Subcutaneous abdominal adipose tissue (tissue), 5 donors: ENCODE measurements around the gene NOA1.

Experiments
- H3K27ac ChIP-seq: one replicate; pipeline ENCODE4 v1.7.0; 2013; ENCODE audit warnings: low read depth, mild to moderate bottlenecking, inconsistent platforms, low read length, moderate library complexity
- H3K27me3 ChIP-seq, 5 donors: one replicate each; pipeline ENCODE4 v1.7.0; 2013; ENCODE audit warnings: low read length in 5 of 5, inconsistent platforms in 1 of 5; ENCODE audit not compliant: control insufficient read depth in 5 of 5, insufficient read depth in 4 of 5
- H3K36me3 ChIP-seq, 5 donors: one replicate each; pipeline ENCODE4 v1.7.0; 2013; ENCODE audit warnings: low read length in 5 of 5; ENCODE audit not compliant: control insufficient read depth in 5 of 5, insufficient read depth in 5 of 5
- H3K4me1 ChIP-seq, 5 donors: one replicate each; pipeline ENCODE4 v1.7.0; 2013; ENCODE audit warnings: low read length in 5 of 5, mild to moderate bottlenecking in 3 of 5, moderate library complexity in 1 of 5; ENCODE audit not compliant: control insufficient read depth in 5 of 5, insufficient read depth in 5 of 5
- H3K4me3 ChIP-seq, 5 donors: one replicate each; pipeline ENCODE4 v1.7.0; 2013; ENCODE audit warnings: low read length in 5 of 5, low read depth in 1 of 5
- H3K9ac ChIP-seq, 5 donors: one replicate each; pipeline ENCODE4 v1.7.0; 2013; ENCODE audit warnings: low read length in 5 of 5, mild to moderate bottlenecking in 4 of 5, moderate library complexity in 3 of 5
- H3K9me3 ChIP-seq, 5 donors: one replicate each; pipeline ENCODE4 v1.7.0; 2013; ENCODE audit warnings: low read length in 5 of 5; ENCODE audit not compliant: control insufficient read depth in 5 of 5
- donor health status: healthy.
- donor health status: healthy.
- donor health status: healthy.
- donor health status: healthy.
- donor health status: healthy.

Gene NOA1

DNA sequence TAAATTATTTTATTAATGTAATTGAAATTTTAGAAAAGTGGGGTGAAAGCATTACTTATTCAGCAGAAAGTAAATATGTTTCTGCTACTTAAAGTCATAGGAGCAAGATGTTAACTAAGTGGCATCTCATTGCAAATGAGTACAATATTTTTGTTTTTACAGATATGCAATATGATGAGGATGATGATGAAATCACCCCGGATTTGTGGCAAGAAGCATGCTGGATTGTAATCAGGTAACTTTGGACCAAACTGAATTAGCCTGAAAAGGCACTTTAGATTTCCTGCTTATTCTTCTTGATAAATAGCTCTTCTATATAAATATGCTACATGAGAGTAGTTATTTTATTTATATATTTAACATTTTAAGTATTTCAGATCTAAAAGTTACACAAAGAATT lies 8.8 kb upstream of the NOA1 start:
- Histone ChIP-seq H3K9me3 (no peaks in the 10 kb centered on the region), H3K36me3 (peaks cover 26 to 49% (median 33%) of the 10 kb centered on the region in 5 donors), H3K4me3 (no peak overlapping the region), H3K9ac (no peak overlapping the region), H3K27me3 (no peaks in the 10 kb centered on the region), H3K4me1 (peaks cover 0 to 17% (median 11%) of the 10 kb centered on the region in 5 donors), H3K27ac (no peak overlapping the region)

DNA sequence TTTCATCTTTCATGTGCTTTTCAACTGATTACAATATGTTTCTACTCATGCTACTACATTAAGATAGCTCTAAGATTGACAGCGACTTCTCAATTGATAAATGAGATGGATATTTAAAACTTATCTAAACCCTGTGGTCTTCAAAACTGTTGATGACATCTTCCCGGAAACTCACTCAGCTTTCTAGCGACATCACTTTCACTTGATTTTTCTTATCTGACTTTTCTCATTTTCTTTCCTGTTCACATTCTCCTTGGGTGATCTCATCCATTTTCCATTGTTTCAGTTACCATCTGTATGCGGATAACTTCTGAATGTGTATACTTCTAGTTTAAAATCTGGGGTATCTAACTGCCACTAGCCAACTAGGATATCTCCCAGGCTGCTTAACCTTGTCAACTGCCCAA lies 4.4 kb upstream of the NOA1 start:
- peaks cover 5 to 14% (median 10%) of the 10 kb centered on the region in 5 donors for H3K36me3 ChIP-seq
- peak overlapping the region in 2 of 5 donors; percentile 12 to 30 for H3K9ac ChIP-seq
- H3K4me3 ChIP-seq, result no peak overlapping the region
- H3K27ac ChIP-seq, result peak overlapping the region; percentile 11
- peaks cover 4 to 40% (median 30%) of the 10 kb centered on the region in 5 donors for H3K4me1 ChIP-seq
- H3K9me3 ChIP-seq, result no peaks in the 10 kb centered on the region
- H3K27me3 ChIP-seq, result no peaks in the 10 kb centered on the region

DNA sequence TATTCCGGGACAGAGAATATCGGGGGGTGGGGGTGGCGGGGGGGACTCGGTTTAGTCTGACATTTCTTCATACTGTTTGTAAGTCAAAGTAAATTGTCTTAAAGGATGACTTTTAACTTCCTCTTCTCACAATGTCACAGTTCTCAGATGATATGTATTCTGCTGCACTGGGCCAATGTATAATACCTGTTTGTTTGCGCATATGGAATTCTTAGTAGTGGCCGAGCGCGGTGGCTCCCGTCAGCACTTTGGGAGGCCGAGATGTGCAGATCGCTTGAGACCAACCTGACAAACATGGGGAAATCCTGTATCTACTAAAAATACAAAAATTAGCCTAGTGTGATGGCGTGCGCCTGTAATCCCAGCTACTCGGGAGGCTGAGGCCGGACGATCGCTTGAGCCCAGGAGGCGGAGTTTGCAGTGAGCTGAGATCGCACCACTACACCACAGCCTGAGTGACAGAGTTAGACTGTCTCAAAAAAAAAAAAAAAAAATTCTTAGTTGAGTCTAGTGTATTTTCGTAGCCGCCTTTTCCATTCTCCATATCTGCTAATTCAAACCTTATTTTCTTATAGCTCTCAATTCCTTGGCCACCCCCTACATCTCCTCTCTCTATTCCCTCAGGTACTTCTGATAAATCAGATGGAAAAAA lies 2.1 kb upstream of the NOA1 start:
- H3K27ac ChIP-seq, result peak overlapping the region; percentile 92
- H3K4me1 ChIP-seq, result peaks cover 9 to 59% (median 50%) of the 10 kb centered on the region in 5 donors
- H3K4me3 ChIP-seq, result peak overlapping the region; percentile 88 to 100 (median 90)
- peak overlapping the region in 4 of 5 donors; percentile 84 to 97 (median 96) for H3K9ac ChIP-seq
- no peaks in the 10 kb centered on the region for H3K9me3 ChIP-seq
- H3K36me3 ChIP-seq, result peaks cover 0 to 4% (median 0%) of the 10 kb centered on the region in 5 donors
- H3K27me3 ChIP-seq, result no peaks in the 10 kb centered on the region

DNA sequence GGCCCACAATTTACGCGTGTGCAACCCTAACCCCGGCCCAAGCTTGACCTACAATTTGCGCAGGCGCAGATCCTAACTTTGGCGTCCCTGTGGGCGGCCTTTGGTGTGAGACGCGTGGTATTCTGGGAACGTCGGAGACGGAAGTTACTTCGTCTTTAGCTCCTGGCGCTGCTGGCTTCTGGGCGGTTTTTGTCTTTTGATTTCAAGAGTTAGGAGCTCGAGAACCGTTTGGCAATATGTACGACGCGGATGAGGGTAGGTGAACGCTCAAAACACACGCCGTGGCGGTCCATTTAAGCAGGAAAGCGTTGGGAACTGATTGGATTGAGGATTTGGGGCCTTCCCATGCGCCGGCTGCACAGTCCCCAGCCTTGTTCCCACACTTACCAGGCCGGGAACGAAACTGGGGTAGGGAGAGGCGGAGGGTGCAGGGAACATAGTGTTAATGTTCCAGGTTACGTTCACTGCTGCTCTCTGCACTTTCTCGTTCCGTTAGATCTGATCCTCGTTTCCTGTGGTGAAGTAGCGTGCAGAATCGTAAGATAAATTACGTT lies 1.4 kb upstream of the NOA1 start, which contains the start of gene POLR2B:
POLR2B (plus strand) TSS at position 147 of the 554 bp plus-strand sequence; CDS start at position 237, 90 bp downstream.
- Histone ChIP-seq H3K27ac (peak within 1 kb of the TSS; percentile 92), H3K4me1 (peaks cover 9 to 59% (median 50%) of the 10 kb centered on the region in 5 donors), H3K9me3 (peaks cover 0 to under 1% (median 0%) of the 10 kb centered on the region in 5 donors), H3K9ac (peak within 1 kb of the TSS; percentile 84 to 98 (median 96)), H3K4me3 (peak within 1 kb of the TSS; percentile 88 to 100 (median 90)), H3K27me3 (no peaks in the 10 kb centered on the region), H3K36me3 (peaks cover 0 to 6% (median under 1%) of the 10 kb centered on the region in 5 donors)

DNA sequence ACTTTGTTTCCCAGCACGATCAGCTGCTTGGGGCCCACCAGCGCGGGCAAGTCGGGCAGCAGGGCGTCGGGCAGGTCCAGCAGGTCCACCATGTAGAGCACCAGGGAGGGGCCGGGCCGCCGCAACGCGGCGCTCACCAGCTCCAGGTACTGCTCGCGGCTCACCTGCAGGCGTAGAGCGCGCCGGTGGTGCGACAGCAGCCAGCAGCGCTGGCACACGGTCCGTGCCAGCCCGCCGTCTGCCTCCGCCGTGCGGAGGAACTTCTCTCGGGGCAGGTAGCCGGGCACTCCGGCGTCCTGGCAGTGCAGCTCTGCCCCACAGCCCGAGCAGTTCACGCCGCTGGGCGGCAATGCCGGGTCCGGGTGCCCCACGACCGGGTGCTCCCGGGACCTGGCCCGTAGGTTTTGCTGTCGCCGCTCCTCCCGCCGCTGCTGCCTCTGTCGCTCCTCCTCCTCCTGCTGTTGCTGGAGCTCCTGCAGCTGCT lies 527 bp downstream of the NOA1 start:
- Histone ChIP-seq H3K4me3 (peak overlapping the region; percentile 87 to 91 (median 90)), H3K9ac (peak overlapping the region; percentile 8 to 96 (median 90)), H3K9me3 (peaks cover 2 to 11% (median 5%) of the 10 kb centered on the region in 5 donors), H3K36me3 (peaks cover 17 to 21% (median 19%) of the 10 kb centered on the region in 5 donors), H3K27me3 (no peaks in the 10 kb centered on the region), H3K27ac (peak overlapping the region; percentile 92), H3K4me1 (peaks cover 9 to 51% (median 45%) of the 10 kb centered on the region in 5 donors)

DNA sequence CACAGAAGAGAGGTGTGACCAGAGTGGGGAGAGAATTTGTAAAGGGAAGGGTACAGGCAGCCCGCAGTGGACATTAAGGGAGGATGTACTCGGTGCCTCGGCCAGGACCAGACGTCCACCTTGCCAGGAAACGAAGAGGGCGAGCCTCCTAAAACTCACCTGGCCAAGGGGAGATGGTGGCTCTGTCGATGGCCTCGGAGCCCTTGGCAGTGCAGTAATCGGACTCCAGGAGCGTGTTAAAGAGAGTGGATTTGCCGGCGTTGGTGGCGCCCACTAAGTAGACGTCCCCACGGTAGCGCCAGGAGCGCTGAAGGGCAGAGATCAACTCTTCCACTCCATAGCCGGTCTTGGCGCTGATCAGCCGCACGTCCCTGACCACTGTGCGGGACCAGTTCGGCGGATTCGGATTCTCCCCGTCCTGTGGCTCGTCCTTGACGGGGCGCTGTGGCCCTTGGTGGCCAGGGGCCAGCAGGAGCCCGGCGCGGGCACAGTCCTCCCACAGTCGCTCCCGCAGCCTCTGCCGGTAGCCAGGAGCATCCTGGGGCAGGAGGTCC lies 1.0 kb downstream of the NOA1 start:
- peaks cover 2 to 11% (median 5%) of the 10 kb centered on the region in 5 donors for H3K9me3 ChIP-seq
- no peak overlapping the region for H3K27ac ChIP-seq

DNA sequence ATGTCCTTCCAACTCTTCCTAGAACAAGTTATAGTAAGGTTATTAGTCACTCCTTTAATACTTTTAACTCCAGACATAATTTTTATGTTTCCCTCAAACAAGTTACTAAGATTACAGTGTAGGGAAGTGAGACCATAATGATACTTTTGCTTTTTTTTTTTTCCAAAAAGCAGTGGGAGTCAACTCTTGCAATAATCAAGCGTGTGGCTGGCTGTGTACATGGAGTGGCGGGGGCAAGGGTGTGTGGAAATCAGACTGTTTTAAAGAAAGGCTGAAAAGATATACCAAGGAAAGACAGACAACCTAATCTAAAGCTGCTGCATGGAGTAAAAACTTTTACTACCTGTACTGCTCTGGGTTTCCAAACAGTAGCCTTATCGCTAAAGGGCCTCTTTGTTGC lies 4.1 kb downstream of the NOA1 start:
- H3K4me3 ChIP-seq, result no peak overlapping the region
- H3K9me3 ChIP-seq, result peaks cover 2 to 11% (median 5%) of the 10 kb centered on the region in 5 donors
- peaks cover 28 to 51% (median 30%) of the 10 kb centered on the region in 5 donors for H3K36me3 ChIP-seq
- no peak overlapping the region for H3K9ac ChIP-seq
- H3K27me3 ChIP-seq, result no peaks in the 10 kb centered on the region
- no peak overlapping the region for H3K27ac ChIP-seq
- peaks cover 7 to 24% (median 22%) of the 10 kb centered on the region in 5 donors for H3K4me1 ChIP-seq

More for the DNA sequence above, 1.0 kb downstream of the NOA1 start:
- Histone ChIP-seq H3K4me3 (peak overlapping the region; percentile 87 to 90 (median 88)), H3K9ac (peak overlapping the region in 4 of 5 donors; percentile 67 to 96 (median 93)), H3K27me3 (no peaks in the 10 kb centered on the region), H3K36me3 (peaks cover 17 to 27% (median 22%) of the 10 kb centered on the region in 5 donors), H3K4me1 (peaks cover 9 to 46% (median 43%) of the 10 kb centered on the region in 5 donors)

DNA sequence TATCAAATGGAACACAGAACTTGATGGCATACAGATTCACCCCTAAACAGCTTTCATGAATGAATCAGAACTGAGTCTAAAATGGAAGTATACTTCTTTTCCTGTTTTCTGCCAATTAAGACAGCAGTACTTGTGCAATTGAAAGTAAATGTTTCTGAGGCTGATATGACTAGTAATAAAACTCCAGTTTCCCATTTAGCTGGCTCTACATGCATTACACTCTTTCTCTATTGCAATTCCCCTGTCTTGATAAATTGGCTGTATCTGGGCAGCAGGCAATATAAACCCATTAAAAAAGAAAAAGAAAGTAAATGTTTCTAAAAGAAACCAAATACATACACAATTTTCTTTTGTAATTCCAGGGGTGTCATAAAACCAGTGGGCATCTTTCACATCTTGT lies 4.6 kb downstream of the NOA1 start:
- Histone ChIP-seq H3K4me1 (peaks cover 7 to 24% (median 22%) of the 10 kb centered on the region in 5 donors), H3K36me3 (peaks cover 31 to 56% (median 33%) of the 10 kb centered on the region in 5 donors), H3K9me3 (peaks cover 2 to 11% (median 5%) of the 10 kb centered on the region in 5 donors), H3K4me3 (no peak overlapping the region), H3K9ac (no peak overlapping the region), H3K27me3 (no peaks in the 10 kb centered on the region), H3K27ac (no peak overlapping the region)

DNA sequence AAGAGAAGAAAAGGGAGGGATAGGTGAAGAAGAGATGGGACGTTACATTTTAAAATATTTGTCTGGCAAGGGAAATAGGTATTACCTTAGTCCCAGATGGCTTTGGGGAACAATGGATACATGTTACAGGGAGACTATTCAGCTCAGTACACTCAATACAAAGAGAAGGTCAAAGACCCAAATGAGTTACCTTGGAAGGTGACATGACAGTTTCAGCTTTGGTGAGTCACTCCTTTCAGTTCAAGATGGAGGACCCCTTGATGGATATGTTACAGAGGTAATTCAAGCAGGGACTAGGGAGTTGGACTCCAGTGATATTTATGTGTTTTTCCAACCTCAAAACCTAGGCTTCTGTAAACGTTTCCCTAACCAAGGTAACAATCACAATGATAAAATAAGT lies 5.0 kb downstream of the NOA1 start:
- Histone ChIP-seq H3K27ac (no peak overlapping the region), H3K4me3 (no peak overlapping the region), H3K9ac (no peak overlapping the region), H3K36me3 (peaks cover 34 to 60% (median 37%) of the 10 kb centered on the region in 5 donors), H3K27me3 (no peaks in the 10 kb centered on the region), H3K4me1 (peaks cover 5 to 24% (median 22%) of the 10 kb centered on the region in 5 donors), H3K9me3 (peaks cover 2 to 11% (median 5%) of the 10 kb centered on the region in 5 donors)
